Kidney epithelial cell (primary cell): Measurements from ENCODE around the gene SLC6A3. TPM values are rescaled to one million over a fixed set of nuclear protein-coding genes. Genes with fewer than 3 reads are reported as not detected.

Experiments
- DNase-seq: peaks from one replicate; pipeline ENCODE4 v3.0.0-alpha.2; 2010; ENCODE audit warnings: low read depth
- H3K27me3 ChIP-seq: 2 replicates; pipeline ENCODE4 v1.6.0; 2011; ENCODE audit warnings: low read length; ENCODE audit not compliant: control insufficient read depth, insufficient read depth
- H3K36me3 ChIP-seq: 2 replicates; pipeline ENCODE4 v1.5.1; 2011; ENCODE audit warnings: low read length; ENCODE audit not compliant: control insufficient read depth, insufficient read depth
- H3K4me3 ChIP-seq: 2 replicates; pipeline ENCODE4 v1.5.1; 2011; ENCODE audit warnings: low read depth, mild to moderate bottlenecking, control low read depth, low read length
- total RNA-seq: library from RNA; depleted of rRNA; stranded (reverse); fragments of >200 nt; gene quantifications from 2 replicates; pipeline ENCODE4 v1.2.3, GENCODE V29; 2015
- TF ChIP-seq, protein P1 (sequence below): IDR thresholded peaks from 2 replicates; pipeline ENCODE4 v1.5.1; 2011; ENCODE audit warnings: mild to moderate bottlenecking, moderate library complexity, low read length, control low read depth, inconsistent platforms; ENCODE audit not compliant: insufficient read depth, poor library complexity, severe bottlenecking

SLC6A3 gene
- total RNA-seq, 1 donor from 2014 or later, result not detected

DNA sequence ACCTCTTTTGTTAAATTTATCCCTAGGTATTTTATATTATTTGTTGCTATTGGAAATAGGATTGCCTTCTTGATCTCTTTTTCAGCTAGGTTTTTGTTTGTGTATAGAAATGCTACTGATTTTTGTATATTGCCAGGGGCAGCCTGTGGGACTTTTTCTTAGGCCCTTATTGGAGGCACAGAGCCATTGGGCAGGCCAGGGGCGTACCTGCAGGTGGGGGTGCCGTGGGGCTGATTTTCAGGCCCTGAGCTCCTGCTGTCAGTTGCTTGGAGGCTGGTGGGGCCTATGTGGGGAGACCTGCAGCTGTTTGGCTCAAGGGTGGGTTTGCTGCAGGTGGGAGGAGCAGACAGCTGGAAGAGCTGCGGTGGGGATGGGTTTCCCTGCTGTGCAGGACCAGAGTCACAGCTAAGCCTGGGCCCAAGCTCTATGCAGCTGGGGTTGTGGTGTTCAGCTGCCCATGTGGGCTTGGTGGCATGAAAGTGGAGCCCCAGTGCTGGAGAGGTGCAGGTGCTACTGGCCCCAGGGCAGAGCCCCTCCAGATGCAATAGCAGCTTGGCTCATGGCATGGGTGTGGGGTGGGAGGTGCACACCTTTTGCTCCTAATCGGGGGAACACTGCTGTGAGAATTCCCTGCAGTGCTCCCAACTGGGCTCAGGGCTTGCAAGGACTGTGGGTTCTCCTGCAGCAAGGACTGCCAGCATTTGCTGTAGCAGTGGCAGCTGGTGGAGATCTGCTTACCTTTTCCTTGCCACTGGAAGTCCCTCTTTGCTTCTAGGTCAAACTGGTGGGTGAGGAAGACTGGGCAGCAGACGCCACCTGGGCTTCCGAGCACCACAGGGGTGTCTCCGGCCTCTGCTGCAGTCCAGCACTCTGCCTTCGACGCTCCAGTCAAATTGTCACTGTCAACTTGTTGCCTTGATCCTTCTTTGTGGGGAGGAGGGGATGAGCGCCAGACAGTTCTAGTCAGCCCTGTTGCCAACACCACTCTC lies 92.7 kb downstream of the SLC6A3 start:
- Histone ChIP-seq H3K4me3 (no peak overlapping the region), H3K27me3 (peaks cover 14% of the 10 kb centered on the region), H3K36me3 (no peaks in the 10 kb centered on the region)
- no peak for DNase-seq
- TF ChIP-seq, protein P1, sequence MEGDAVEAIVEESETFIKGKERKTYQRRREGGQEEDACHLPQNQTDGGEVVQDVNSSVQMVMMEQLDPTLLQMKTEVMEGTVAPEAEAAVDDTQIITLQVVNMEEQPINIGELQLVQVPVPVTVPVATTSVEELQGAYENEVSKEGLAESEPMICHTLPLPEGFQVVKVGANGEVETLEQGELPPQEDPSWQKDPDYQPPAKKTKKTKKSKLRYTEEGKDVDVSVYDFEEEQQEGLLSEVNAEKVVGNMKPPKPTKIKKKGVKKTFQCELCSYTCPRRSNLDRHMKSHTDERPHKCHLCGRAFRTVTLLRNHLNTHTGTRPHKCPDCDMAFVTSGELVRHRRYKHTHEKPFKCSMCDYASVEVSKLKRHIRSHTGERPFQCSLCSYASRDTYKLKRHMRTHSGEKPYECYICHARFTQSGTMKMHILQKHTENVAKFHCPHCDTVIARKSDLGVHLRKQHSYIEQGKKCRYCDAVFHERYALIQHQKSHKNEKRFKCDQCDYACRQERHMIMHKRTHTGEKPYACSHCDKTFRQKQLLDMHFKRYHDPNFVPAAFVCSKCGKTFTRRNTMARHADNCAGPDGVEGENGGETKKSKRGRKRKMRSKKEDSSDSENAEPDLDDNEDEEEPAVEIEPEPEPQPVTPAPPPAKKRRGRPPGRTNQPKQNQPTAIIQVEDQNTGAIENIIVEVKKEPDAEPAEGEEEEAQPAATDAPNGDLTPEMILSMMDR, result no peak

DNA sequence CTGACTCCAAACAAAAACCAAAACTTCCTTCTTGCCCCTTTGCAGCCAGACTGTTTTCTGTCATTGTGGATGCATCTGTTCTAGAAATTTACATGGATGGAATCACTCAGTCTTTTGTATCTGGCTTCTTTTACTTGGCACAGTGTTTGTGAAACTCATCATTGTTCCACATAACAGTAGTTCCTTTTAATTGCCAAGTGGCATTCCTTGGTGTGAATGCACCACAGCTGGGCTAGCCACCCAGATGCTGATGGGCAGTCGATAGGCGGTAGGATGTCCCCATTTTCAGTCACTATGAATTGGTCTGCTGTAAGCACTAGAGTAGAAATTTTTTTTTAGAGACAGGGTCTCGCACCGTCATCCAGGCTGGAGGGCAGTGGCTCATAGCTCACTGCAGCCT lies 94.1 kb downstream of the SLC6A3 start:
- Histone ChIP-seq H3K27me3 (peaks cover 11% of the 10 kb centered on the region), H3K4me3 (no peak overlapping the region), H3K36me3 (no peaks in the 10 kb centered on the region)
- TF ChIP-seq, protein P1, result no peak
- DNase-seq, result no peak

DNA sequence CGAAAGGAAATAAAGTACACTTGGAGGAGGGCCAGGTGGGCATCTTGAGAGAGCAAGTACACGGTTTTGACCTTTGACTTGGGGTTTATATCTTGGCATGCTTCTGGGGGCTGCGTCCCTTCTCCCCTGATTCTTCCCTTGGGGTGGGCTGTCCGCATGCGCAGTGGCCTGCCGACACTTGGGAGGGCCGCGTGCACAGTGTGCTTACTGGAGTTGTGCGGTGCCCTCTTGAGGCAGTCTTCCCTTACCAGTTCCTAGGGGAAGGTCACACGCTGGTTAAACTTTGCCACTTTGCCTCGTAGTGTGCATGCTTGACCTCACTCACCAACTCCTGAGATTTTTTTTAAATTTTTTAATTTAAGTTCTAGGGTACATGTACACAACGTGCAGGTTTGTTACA lies 96.0 kb downstream of the SLC6A3 start:
- peaks cover 4% of the 10 kb centered on the region for H3K27me3 ChIP-seq
- TF ChIP-seq, protein P1, result no peak
- DNase-seq, result no peak
- H3K4me3 ChIP-seq, result no peak overlapping the region
- no peaks in the 10 kb centered on the region for H3K36me3 ChIP-seq

DNA sequence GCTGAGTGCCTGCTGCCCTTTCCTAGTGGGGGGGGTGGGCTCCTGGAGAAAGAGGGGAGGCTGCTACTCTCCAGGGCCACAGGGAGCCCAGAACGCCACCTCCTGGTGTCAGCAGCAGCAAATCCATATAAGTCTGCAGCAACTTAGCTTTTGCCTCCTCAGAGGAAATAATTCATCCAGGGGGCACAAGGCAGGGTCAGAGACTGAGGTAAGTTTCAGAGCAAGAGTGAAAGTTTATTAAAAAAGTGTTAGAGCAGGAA lies 96.3 kb downstream of the SLC6A3 start:
- DNase-seq, result no peak
- Histone ChIP-seq H3K27me3 (peaks cover 4% of the 10 kb centered on the region), H3K36me3 (no peaks in the 10 kb centered on the region), H3K4me3 (no peak overlapping the region)
- TF ChIP-seq, protein P1, result no peak

DNA sequence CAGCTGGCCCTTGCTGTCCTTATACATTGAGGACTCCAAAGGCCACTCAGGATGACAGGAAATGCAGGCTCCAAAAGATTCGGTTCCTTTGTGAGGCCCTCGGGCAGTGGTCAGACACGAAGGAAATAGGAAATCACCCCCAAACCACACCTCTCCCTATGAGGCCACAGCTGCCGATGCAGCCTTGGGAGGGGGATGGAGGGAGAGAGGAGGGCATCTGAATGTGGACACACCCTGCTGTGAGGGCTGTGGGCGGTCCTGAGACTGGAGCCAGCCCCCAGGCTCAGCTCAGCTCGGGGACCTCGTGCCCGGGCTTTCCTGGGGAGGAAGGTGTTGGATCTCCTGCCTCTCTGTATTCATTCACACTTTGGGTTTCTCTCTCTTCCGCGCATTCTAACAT lies 97.7 kb downstream of the SLC6A3 start:
- no peak for DNase-seq
- H3K27me3 ChIP-seq, result no peaks in the 10 kb centered on the region
- H3K4me3 ChIP-seq, result no peak overlapping the region
- TF ChIP-seq, protein P1, result no peak
- no peaks in the 10 kb centered on the region for H3K36me3 ChIP-seq
